ENCODE results near the gene VPS8.

Gene VPS8

GRCh38 chr3:184811034-184811433, 932 bp upstream of the VPS8 start:
- DNase-seq = no peak
- in situ Hi-C loops (cut with HindIII; ENCODE audit: low pct_ligation_motif_present, low sequenced_read_pairs) = no loop called here
- Histone ChIP-seq H3K27ac (no peak overlapping the region), H3K36me3 (replicated peaks) (no peaks in the 10 kb centered on the region), H3K27me3 (replicated peaks) (no peaks in the 10 kb centered on the region), H3K4me3 (ENCODE audit: low read depth, low read length) (no peak overlapping the region)
- TF ChIP-seq CTCF (IDR thresholded peaks at IDR 0.05; ENCODE audit: low read depth, low read length, missing control alignments) = no peak

GRCh38 chr3:184811663-184811998, 335 bp upstream of the VPS8 start:
- Histone ChIP-seq H3K36me3 (replicated peaks) (no peaks in the 10 kb centered on the region), H3K27ac (no peak overlapping the region), H3K27me3 (replicated peaks) (no peaks in the 10 kb centered on the region), H3K4me3 (ENCODE audit: low read depth, low read length) (peak overlapping the region; percentile 84)
- in situ Hi-C loops (cut with HindIII; ENCODE audit: low pct_ligation_motif_present, low sequenced_read_pairs) = no loop called here
- no peak for DNase-seq
- no peak for TF ChIP-seq CTCF (IDR thresholded peaks at IDR 0.05; ENCODE audit: low read depth, low read length, missing control alignments)

GRCh38 chr3:184812662-184813042, 686 bp downstream of the VPS8 start:
- no peak for TF ChIP-seq CTCF (IDR thresholded peaks at IDR 0.05; ENCODE audit: low read depth, low read length, missing control alignments)
- Histone ChIP-seq H3K27ac (no peak overlapping the region), H3K27me3 (replicated peaks) (no peaks in the 10 kb centered on the region), H3K4me3 (ENCODE audit: low read depth, low read length) (peak overlapping the region; percentile 84), H3K36me3 (replicated peaks) (no peaks in the 10 kb centered on the region)
- no peak for DNase-seq
- in situ Hi-C loops (cut with HindIII; ENCODE audit: low pct_ligation_motif_present, low sequenced_read_pairs) = no loop called here

GRCh38 chr3:184813357-184813756, 1.4 kb downstream of the VPS8 start:
- H3K27me3 ChIP-seq (replicated peaks) = no peaks in the 10 kb centered on the region
- H3K36me3 ChIP-seq (replicated peaks) = no peaks in the 10 kb centered on the region
- no peak for TF ChIP-seq CTCF (IDR thresholded peaks at IDR 0.05; ENCODE audit: low read depth, low read length, missing control alignments)
- H3K27ac ChIP-seq = no peak overlapping the region
- in situ Hi-C loops (cut with HindIII; ENCODE audit: low pct_ligation_motif_present, low sequenced_read_pairs) = no loop called here
- no peak for DNase-seq
- H3K4me3 ChIP-seq (ENCODE audit: low read depth, low read length) = no peak overlapping the region

GRCh38 chr3:184814214-184814613, 2.2 kb downstream of the VPS8 start:
- Histone ChIP-seq H3K27ac (no peak overlapping the region), H3K36me3 (replicated peaks) (no peaks in the 10 kb centered on the region), H3K27me3 (replicated peaks) (no peaks in the 10 kb centered on the region), H3K4me3 (ENCODE audit: low read depth, low read length) (no peak overlapping the region)
- TF ChIP-seq CTCF (IDR thresholded peaks at IDR 0.05; ENCODE audit: low read depth, low read length, missing control alignments) = no peak
- in situ Hi-C loops (cut with HindIII; ENCODE audit: low pct_ligation_motif_present, low sequenced_read_pairs) = no loop called here
- DNase-seq = no peak

- H3K27ac ChIP-seq = no peak overlapping the region
- peak; percentile 79 for DNase-seq
- no peak overlapping the region for H3K4me3 ChIP-seq (ENCODE audit: low read depth, low read length)
- no peaks in the 10 kb centered on the region for H3K27me3 ChIP-seq (replicated peaks)
- H3K36me3 ChIP-seq (replicated peaks) = no peaks in the 10 kb centered on the region
- in situ Hi-C loops (cut with HindIII; ENCODE audit: low pct_ligation_motif_present, low sequenced_read_pairs) = no loop called here
- no peak for TF ChIP-seq CTCF (IDR thresholded peaks at IDR 0.05; ENCODE audit: low read depth, low read length, missing control alignments)
These were observed 3.3 kb downstream of the VPS8 start for GRCh38 chr3:184815046-184815930.
